Measurements from ENCODE around the gene RARS2.

The RARS2 gene

GRCh38 chr6:87574237-87574804 lies 15.5 kb downstream of the RARS2 start:
- no peak for DNase-seq (ENCODE audit: low read depth in 3 of 3)

- no peak for DNase-seq (ENCODE audit: low read depth in 3 of 3)
Measured at GRCh38 chr6:87573307-87574024, 16.3 kb downstream of the RARS2 start.

- DNase-seq (ENCODE audit: low read depth in 3 of 3) = no peak
Measured at GRCh38 chr6:87572883-87573282, 16.9 kb downstream of the RARS2 start.

- DNase-seq (ENCODE audit: low read depth in 3 of 3) = no peak
Measured at GRCh38 chr6:87572021-87572420, 17.8 kb downstream of the RARS2 start.

- DNase-seq (ENCODE audit: low read depth in 3 of 3) = no peak
Measured at GRCh38 chr6:87561017-87561416, 28.8 kb downstream of the RARS2 start.

- DNase-seq (ENCODE audit: low read depth in 3 of 3) = no peak
Measured at GRCh38 chr6:87558446-87558845, 31.3 kb downstream of the RARS2 start.

- no peak for DNase-seq (ENCODE audit: low read depth in 3 of 3)
Measured at GRCh38 chr6:87555506-87555905, 34.3 kb downstream of the RARS2 start.

GRCh38 chr6:87553159-87553765 lies 36.5 kb downstream of the RARS2 start:
- DNase-seq (ENCODE audit: low read depth in 3 of 3) = no peak

- DNase-seq (ENCODE audit: low read depth in 3 of 3) = no peak
Measured at GRCh38 chr6:87551799-87552198, 38.0 kb downstream of the RARS2 start.

- DNase-seq (ENCODE audit: low read depth in 3 of 3) = no peak
Measured at GRCh38 chr6:87544474-87544735, 45.4 kb downstream of the RARS2 start.

- DNase-seq (ENCODE audit: low read depth in 3 of 3) = no peak
Measured at GRCh38 chr6:87543696-87544473, 45.9 kb downstream of the RARS2 start.

- no peak for DNase-seq (ENCODE audit: low read depth in 3 of 3)
Measured at GRCh38 chr6:87541744-87542143, 48.0 kb downstream of the RARS2 start.

- DNase-seq (ENCODE audit: low read depth in 3 of 3) = no peak
Measured at GRCh38 chr6:87541041-87541440, 48.7 kb downstream of the RARS2 start.

GRCh38 chr6:87540539-87540938 lies 49.2 kb downstream of the RARS2 start:
- no peak for DNase-seq (ENCODE audit: low read depth in 3 of 3)

- no peak for DNase-seq (ENCODE audit: low read depth in 3 of 3)
Measured at GRCh38 chr6:87539554-87539953, 50.2 kb downstream of the RARS2 start.

GRCh38 chr6:87538510-87539260 lies 51.1 kb downstream of the RARS2 start:
- DNase-seq (ENCODE audit: low read depth in 3 of 3) = no peak

GRCh38 chr6:87534377-87535047 lies 55.3 kb downstream of the RARS2 start:
- DNase-seq (ENCODE audit: low read depth in 3 of 3) = no peak

GRCh38 chr6:87529221-87529620 lies 60.6 kb downstream of the RARS2 start:
- no peak for DNase-seq (ENCODE audit: low read depth in 3 of 3)

GRCh38 chr6:87522686-87523085 lies 67.1 kb downstream of the RARS2 start:
- DNase-seq (ENCODE audit: low read depth in 3 of 3) = no peak

GRCh38 chr6:87518453-87518852 lies 71.3 kb downstream of the RARS2 start:
- DNase-seq (ENCODE audit: low read depth in 3 of 3) = no peak

GRCh38 chr6:87514831-87515230 lies 75.0 kb downstream of the RARS2 start:
- no peak for DNase-seq (ENCODE audit: low read depth in 3 of 3)

GRCh38 chr6:87504441-87504840 lies 85.3 kb downstream of the RARS2 start:
- no peak for DNase-seq (ENCODE audit: low read depth in 3 of 3)

Measured in stimulated activated CD4-positive, alpha-beta T cell treated with anti-CD3 and anti-CD28 coated beads, TNF-alpha, amount 100 ng/mL, for 24 hours (primary cell).